ENCODE results near the gene CTXN1.

CTXN1 gene

DNA sequence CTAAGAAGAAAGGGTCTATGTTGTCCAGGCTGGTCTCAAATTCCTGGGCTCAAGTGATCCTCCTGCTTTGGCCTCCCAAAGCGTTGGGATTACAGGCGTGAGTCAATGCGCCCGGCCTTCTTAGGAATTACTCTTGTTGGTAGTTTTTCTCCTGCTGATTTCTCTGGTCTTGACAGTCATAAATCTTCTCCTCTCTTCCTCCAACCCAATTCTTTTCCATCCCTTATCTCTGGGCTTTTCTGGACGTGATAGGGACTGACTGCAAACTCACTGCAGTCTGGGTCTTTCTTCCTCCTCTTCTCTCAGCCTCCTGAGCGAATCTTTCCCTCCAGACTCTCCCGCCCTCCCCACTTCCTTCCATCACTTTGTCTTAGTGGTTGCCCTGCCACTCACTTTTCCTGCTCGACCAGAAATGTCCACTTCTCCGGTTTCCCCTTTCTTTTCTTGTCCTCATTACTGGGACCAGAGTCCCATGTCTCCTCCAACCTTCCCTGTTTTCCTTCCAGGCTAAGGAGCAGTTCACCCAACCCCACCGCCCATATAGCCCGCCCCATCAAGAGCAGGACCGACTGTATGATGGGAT, 39.4 kb upstream of the CTXN1 start:
- TF ChIP-seq, protein P1, sequence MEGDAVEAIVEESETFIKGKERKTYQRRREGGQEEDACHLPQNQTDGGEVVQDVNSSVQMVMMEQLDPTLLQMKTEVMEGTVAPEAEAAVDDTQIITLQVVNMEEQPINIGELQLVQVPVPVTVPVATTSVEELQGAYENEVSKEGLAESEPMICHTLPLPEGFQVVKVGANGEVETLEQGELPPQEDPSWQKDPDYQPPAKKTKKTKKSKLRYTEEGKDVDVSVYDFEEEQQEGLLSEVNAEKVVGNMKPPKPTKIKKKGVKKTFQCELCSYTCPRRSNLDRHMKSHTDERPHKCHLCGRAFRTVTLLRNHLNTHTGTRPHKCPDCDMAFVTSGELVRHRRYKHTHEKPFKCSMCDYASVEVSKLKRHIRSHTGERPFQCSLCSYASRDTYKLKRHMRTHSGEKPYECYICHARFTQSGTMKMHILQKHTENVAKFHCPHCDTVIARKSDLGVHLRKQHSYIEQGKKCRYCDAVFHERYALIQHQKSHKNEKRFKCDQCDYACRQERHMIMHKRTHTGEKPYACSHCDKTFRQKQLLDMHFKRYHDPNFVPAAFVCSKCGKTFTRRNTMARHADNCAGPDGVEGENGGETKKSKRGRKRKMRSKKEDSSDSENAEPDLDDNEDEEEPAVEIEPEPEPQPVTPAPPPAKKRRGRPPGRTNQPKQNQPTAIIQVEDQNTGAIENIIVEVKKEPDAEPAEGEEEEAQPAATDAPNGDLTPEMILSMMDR (conservative IDR thresholded peaks at IDR 0.05; ENCODE audit: low read length) = no peak
- no peak for TF ChIP-seq EZH2phosphoT487 (IDR thresholded peaks at IDR 0.05; ENCODE audit: borderline replicate concordance)
- Histone ChIP-seq H3K4me2 (ENCODE audit: low read depth, low read length, poor library complexity, severe bottlenecking) (no peak overlapping the region), H3K9ac (ENCODE audit: low read depth, low read length, poor library complexity, severe bottlenecking) (no peak overlapping the region), H3K9me3 (ENCODE audit: insufficient read depth, low read depth, low read length) (no peaks in the 10 kb centered on the region), H3K4me3 (ENCODE audit: low read length, poor library complexity, severe bottlenecking) (no peak overlapping the region), H3K79me2 (ENCODE audit: insufficient read depth, low read length) (no peaks in the 10 kb centered on the region), H3K4me1 (ENCODE audit: insufficient read depth, low read length, poor library complexity, severe bottlenecking) (no peaks in the 10 kb centered on the region), H3F3A (ENCODE audit: low read depth) (no peaks in the 10 kb centered on the region), H3K36me3 (ENCODE audit: insufficient read depth, low read length) (peaks cover 95% of the 10 kb centered on the region; the same call in 1 of the 2 replicates), H2AFZ (ENCODE audit: low read length) (no peak overlapping the region), H3K27me3 (ENCODE audit: insufficient read depth, low read length, poor library complexity, severe bottlenecking) (no peaks in the 10 kb centered on the region), H3K9me2 (replicated peaks; ENCODE audit: low read depth, low read length) (no peaks in the 10 kb centered on the region), H4K20me1 (ENCODE audit: insufficient read depth, low read length, poor library complexity, severe bottlenecking) (peaks cover 11% of the 10 kb centered on the region)

DNA sequence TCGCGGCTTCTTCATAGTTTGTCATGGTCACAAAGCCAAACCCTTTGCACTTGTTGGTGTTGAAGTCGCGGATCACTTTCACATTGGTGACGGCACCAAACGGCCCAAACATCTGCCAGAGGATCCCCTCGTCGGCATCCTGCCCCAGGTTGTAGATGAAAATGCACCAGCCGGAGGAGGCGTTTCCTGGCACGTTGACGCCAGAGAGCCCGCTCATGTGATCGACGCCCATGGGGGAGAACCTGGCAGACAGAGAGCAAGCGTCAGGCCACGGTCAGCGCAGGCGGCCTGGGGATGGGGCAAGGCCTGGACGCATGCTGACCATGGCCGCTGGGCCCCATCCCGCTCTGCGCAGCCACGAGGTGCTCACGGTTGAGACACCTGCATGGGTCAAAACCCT, 37.6 kb upstream of the CTXN1 start:
- no peak overlapping the region for H3K9ac ChIP-seq (ENCODE audit: low read depth, low read length, poor library complexity, severe bottlenecking)
- H3K36me3 ChIP-seq (ENCODE audit: insufficient read depth, low read length) = peaks cover 90% of the 10 kb centered on the region; the same call in 1 of the 2 replicates
- TF ChIP-seq, protein P1 (conservative IDR thresholded peaks at IDR 0.05; ENCODE audit: low read length) = no peak
- TF ChIP-seq EZH2phosphoT487 (IDR thresholded peaks at IDR 0.05; ENCODE audit: borderline replicate concordance) = no peak
- no peaks in the 10 kb centered on the region for H3K79me2 ChIP-seq (ENCODE audit: insufficient read depth, low read length)
- H3K4me3 ChIP-seq (ENCODE audit: low read length, poor library complexity, severe bottlenecking) = no peak overlapping the region
- H3F3A ChIP-seq (ENCODE audit: low read depth) = no peaks in the 10 kb centered on the region
- no peaks in the 10 kb centered on the region for H3K4me1 ChIP-seq (ENCODE audit: insufficient read depth, low read length, poor library complexity, severe bottlenecking)
- no peak overlapping the region for H3K4me2 ChIP-seq (ENCODE audit: low read depth, low read length, poor library complexity, severe bottlenecking)
- peaks cover 4% of the 10 kb centered on the region for H4K20me1 ChIP-seq (ENCODE audit: insufficient read depth, low read length, poor library complexity, severe bottlenecking)
- no peaks in the 10 kb centered on the region for H3K9me3 ChIP-seq (ENCODE audit: insufficient read depth, low read depth, low read length)
- H3K27me3 ChIP-seq (ENCODE audit: insufficient read depth, low read length, poor library complexity, severe bottlenecking) = no peaks in the 10 kb centered on the region
- no peaks in the 10 kb centered on the region for H3K9me2 ChIP-seq (replicated peaks; ENCODE audit: low read depth, low read length)
- no peak overlapping the region for H2AFZ ChIP-seq (ENCODE audit: low read length)

- Histone ChIP-seq H3K79me2 (ENCODE audit: insufficient read depth, low read length) (no peaks in the 10 kb centered on the region), H2AFZ (ENCODE audit: low read length) (no peak overlapping the region), H4K20me1 (ENCODE audit: insufficient read depth, low read length, poor library complexity, severe bottlenecking) (no peaks in the 10 kb centered on the region), H3K4me3 (ENCODE audit: low read length, poor library complexity, severe bottlenecking) (no peak overlapping the region), H3K9me3 (ENCODE audit: insufficient read depth, low read depth, low read length) (no peaks in the 10 kb centered on the region), H3K9ac (ENCODE audit: low read depth, low read length, poor library complexity, severe bottlenecking) (no peak overlapping the region), H3K27me3 (ENCODE audit: insufficient read depth, low read length, poor library complexity, severe bottlenecking) (no peaks in the 10 kb centered on the region), H3K9me2 (replicated peaks; ENCODE audit: low read depth, low read length) (no peaks in the 10 kb centered on the region), H3K4me1 (ENCODE audit: insufficient read depth, low read length, poor library complexity, severe bottlenecking) (no peaks in the 10 kb centered on the region), H3F3A (ENCODE audit: low read depth) (no peaks in the 10 kb centered on the region), H3K36me3 (ENCODE audit: insufficient read depth, low read length) (peaks cover 89% of the 10 kb centered on the region; the same call in 1 of the 2 replicates), H3K4me2 (ENCODE audit: low read depth, low read length, poor library complexity, severe bottlenecking) (no peak overlapping the region)
- no peak for TF ChIP-seq EZH2phosphoT487 (IDR thresholded peaks at IDR 0.05; ENCODE audit: borderline replicate concordance)
- TF ChIP-seq, protein P1 (conservative IDR thresholded peaks at IDR 0.05; ENCODE audit: low read length) = no peak
Measured at GRCh38 chr19:7962644-7963268, 36.8 kb upstream of the CTXN1 start.

All from Loucy (cell line).